HG03558 (cell line): ENCODE results near the gene RNF26.

Experiments
- ATAC-seq: cut with Tn5 transposase; IDR thresholded peaks from one replicate; pipeline ENCODE4 v1.9.1; 2021; ENCODE audit warnings: moderate number of reproducible peaks; ENCODE audit not compliant: unreplicated experiment; ENCODE audit errors: extremely low read depth

Gene RNF26

DNA sequence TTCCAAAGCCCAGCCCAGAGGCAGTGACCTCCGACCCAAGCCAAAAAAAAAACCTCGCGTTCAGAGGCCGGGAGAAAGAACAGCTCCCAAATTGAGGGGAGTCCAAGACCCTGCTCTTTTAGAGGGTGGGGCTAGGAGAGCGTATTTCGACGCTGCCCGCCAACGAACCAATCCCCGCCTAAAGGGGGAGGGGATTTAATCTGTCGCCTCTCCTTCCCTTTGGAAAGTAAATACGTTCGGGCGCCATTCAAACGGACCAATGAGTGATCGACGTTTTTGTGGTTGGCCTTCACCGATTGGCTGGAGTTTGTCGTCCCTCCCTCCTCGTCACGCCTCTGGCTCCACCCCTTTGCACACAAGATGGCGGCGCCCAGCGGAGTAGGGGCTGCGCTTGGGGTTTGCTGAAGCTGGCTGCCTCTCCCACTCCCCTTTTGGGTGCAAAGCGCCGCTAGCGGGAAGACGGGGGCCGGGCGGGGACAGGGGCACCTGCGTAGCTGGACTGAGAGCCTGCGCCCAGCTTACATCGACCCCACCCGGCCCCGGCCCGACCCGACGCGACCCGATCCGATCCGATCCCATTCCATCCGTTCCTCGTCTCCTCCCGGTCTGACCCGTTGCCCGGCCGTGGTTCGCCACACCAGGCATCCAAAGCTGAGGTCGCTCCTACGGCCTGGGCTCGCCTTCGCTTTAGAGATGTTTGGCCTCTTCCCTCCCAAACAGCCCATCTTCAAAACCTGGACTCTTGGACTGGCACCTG lies at the start of gene RNF26:
RNF26 (plus strand) TSS at position 354 of the 757 bp plus-strand sequence. CDS start 596 bp downstream, outside the sequence.
- ATAC-seq: peak; percentile 84

DNA sequence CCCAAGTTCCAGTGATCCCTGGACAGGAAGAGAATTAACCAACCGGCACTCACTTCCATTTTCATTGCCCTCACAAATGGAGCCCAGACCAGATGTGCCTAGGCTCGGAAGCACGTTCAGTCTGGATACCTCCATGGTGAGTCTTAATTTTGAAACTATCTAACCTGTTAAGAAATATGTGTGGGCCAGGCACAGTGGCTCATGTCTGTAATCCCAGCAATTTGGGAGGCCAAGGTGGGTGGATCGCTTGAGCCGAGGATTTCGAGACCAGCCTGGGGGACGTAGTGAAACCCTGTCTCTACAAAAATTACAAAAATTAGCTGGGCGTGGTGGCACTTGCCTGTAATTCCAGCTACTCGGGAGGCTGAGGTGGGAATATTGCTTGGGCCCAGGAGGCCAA lies 48.9 kb upstream of the RNF26 start:
- no peak for ATAC-seq

DNA sequence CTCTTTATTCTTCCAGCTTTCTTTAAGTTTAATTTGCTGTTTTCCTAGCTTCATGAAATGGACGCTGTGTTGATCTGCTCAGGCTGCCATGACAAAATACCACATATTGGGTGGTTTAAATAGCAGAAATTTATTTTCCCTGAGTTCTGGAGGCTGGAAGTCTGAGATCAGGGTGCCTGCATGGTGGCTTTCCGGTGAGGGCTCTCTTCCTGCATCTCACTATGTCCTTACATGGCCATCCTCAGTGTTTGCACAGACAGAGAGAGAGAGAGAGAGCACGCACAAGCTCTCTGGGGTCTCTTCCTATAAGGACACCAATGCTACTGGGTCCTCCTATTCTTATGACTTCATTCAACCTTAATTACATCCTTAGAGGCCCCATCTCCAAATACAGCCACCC lies 46.1 kb upstream of the RNF26 start:
- ATAC-seq: no peak

GRCh38 chr11:119290894-119291497 lies 43.3 kb upstream of the RNF26 start:
- ATAC-seq: no peak

DNA sequence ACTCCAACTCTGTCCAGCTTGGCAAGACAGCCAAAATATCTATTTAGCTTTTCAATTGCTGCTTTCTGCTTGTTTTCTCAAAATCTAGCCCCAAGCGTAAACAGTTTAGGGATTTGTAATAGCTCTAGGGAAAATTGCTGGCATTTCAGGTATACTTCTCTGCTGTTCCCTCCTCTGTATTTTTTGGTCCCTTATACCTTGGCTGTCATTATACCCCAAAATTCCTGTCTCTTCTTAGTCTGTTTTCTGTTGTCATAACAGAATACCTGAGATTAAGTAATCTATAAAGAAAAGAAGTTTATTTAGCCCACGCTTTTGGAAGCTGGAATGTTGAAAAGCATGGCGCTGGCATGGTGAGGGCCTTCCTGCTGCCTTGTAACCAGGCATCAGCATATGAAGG lies 40.9 kb upstream of the RNF26 start:
- no peak for ATAC-seq

DNA sequence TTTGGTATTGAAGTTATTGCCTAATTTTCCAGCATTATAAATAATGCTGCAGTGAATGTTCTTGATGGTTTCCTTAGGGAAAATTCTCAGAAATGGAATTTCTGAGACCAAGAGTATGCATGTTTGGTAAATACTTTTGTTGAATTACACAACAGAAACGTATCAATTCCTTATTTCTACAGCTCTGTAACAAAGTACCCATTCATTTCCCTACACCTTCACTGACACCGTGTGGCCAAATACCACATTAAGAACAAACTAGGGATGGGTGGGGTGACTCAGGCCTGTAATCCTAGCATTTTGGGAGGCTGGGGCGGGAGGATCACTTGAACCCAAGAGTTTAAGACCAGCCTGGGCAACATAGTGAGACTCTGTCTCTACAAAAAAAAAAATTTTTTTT lies 39.1 kb upstream of the RNF26 start:
- ATAC-seq: no peak

- no peak for ATAC-seq
Measured at GRCh38 chr11:119297938-119298337, 36.4 kb upstream of the RNF26 start.

GRCh38 chr11:119298726-119299125 lies 35.6 kb upstream of the RNF26 start:
- no peak for ATAC-seq

DNA sequence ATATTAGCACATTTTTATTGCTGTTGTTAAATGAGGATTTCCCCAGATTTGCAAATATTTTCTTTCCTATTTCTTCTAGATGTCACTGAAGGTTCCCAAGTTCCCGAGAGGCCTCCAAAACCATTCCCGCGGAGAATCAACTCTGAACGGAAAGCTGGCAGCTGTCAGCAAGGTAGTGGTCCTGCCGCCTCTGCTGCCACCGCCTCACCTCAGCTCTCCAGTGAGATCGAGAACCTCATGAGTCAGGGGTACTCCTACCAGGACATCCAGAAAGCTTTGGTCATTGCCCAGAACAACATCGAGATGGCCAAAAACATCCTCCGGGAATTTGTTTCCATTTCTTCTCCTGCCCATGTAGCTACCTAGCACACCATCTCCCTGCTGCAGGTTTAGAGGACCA lies 34.9 kb upstream of the RNF26 start:
- no peak for ATAC-seq

DNA sequence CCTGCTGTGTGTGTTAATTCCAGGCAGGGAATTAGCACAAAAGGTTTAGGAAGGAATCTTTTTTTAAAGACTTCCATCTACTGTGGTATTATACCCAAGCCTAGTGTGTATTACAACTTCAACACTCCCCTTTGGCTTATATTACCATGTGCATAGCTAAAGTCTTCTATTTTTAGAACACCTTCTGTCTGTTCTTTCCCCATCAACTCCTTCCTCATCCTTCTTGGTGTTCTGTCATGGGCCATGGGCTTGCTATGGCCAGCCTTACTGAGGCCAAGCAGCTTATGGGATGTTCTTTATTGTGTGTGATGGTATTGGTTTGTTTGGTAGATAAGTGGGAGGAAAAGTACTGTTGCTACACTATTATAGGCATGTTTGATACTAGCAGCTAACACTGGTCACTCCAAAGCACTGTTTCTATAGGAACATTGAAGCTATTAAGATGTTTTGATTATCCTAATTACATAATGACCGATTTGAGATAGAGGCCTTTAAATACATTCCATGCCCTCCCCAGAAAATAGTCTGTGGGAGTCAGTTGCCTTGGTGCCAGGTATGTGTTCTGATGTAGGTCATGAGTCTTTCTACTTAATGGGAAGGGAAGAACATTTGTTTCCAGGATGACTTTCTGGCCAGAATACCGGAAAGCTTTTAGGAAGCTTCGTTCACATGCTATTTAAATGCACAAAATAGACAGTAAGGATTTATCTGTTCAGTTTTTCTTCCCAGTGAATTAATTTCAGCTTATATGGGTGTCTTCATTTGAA lies 33.9 kb upstream of the RNF26 start:
- no peak for ATAC-seq

DNA sequence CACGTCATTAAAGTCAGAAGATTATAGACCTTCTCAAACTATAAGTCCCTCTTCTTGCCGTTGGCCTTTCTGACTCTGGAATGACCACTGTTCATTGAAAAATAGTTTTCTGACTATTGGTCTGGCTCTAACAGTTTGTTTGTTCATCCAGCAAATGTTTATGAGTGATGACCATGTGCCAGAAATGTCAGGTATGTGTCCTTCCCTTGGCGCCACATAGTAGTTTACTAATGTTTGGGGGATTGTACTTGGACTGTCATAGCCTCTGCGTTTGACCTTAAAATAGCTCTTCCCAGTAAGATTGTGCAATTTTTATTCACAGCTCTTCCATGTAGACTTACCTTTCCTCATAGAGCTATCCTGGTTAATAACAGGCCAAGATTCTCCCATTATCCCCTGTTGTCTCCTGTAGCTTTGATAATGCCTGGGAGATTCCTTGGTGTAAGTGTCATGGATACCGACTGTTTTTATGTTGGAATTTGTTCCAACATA lies 31.1 kb upstream of the RNF26 start:
- ATAC-seq: no peak

GRCh38 chr11:119305556-119306372 lies 28.6 kb upstream of the RNF26 start:
- ATAC-seq: no peak

DNA sequence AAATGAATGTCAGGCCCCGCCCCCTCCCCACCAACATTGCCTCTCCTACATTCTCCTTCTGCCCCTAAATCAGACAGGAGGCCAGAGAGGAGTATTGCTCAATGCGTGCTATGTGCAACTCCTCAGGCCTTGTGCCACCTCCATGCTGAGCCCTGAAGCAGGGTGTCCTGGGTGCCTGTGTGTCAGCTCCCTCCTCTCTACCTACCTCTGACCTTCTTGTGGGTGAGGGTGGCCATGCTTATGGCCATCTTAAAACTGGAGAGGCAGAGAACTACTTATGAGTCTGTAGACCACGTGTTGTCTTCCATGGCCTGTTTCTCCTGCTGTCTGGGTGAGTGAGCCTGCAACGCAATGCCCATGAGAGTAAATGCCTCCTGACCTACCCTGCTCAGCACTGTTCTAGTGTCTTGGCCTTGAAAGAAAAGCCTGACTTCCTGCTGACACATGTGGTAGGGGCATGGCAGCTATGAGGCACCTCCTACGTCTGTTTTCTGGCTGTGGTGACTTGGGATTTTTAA lies 27.9 kb upstream of the RNF26 start:
- no peak for ATAC-seq

GRCh38 chr11:119307219-119307618 lies 27.1 kb upstream of the RNF26 start:
- ATAC-seq: no peak

- no peak for ATAC-seq
Measured at GRCh38 chr11:119307974-119308373, 26.4 kb upstream of the RNF26 start.

DNA sequence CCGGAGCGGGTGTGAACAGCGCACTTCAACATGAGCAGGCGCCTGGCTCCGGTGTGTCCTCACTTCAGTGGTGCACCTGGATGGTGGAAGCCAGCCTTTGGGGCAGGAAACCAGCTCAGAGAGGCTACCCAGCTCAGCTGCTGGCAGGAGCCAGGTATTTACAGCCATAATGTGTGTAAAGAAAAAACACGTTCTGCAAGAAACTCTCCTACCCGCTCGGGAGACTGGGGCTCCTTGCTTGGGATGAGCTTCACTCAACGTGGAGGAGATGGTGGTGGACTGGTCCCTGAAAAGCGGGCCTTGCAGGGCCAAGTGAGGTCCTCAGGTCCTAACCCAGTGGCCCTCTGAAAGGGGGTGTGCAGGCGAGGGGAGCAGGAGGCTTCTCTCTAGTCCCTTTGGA lies 24.9 kb upstream of the RNF26 start:
- no peak for ATAC-seq

- ATAC-seq: no peak
Measured at GRCh38 chr11:119309953-119310681, 24.2 kb upstream of the RNF26 start.

- no peak for ATAC-seq
Measured at GRCh38 chr11:119310682-119311052, 23.7 kb upstream of the RNF26 start.

DNA sequence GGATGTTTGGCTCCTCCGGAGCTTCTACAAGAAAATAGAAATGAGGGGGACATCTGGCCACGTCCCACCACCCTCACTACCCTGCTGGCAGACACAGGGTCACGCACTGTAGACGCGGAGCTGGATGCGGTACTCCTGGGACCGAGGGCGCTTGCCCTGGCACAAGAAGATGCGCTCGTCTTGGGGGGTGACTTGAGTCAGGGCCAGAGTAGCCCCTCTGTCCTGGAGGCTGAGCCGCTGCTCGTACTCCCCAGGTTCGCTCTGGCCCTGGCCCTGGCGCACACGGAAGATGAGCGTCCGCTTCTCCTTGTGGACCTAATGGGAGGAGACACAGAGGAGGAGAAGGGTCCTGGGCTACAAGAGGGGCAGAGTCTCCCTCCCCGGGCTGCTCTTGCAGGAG lies 19.6 kb upstream of the RNF26 start:
- no peak for ATAC-seq
